ENCODE measurements around the gene HLA-DOB. TPM values are rescaled to one million over a fixed set of nuclear protein-coding genes. Genes with fewer than 3 reads are reported as not detected.

HLA-DOB gene
- total RNA-seq, 1 experiment from 2014 or later: not detected

Other genes starting within 250 kb of the HLA-DOB start
- gene HLA-DRB1, start 227.2 kb downstream of the HLA-DOB start, total RNA-seq (2014; rRNA removed; shearing (Covaris generic)): not detected in 2 replicates
- not detected in 2 replicates for gene HLA-DQA1, start 179.6 kb downstream of the HLA-DOB start, total RNA-seq (2014; rRNA removed; shearing (Covaris generic))
- gene HLA-DQB1, start 150.3 kb downstream of the HLA-DOB start, total RNA-seq (2014; rRNA removed; shearing (Covaris generic)): not detected in 2 replicates
- gene HLA-DQA2, start 75.6 kb downstream of the HLA-DOB start, total RNA-seq (2014; rRNA removed; shearing (Covaris generic)): not detected in 2 replicates
- gene HLA-DQB2, start 53.5 kb downstream of the HLA-DOB start, total RNA-seq (2014; rRNA removed; shearing (Covaris generic)): not detected in 2 replicates
- 50.3 and 54.9 TPM in 2 replicates for gene TAP2, start 21.7 kb upstream of the HLA-DOB start, total RNA-seq (2014; rRNA removed; shearing (Covaris generic))
- 27.1 and 29.3 TPM in 2 replicates for gene PSMB8, start 27.0 kb upstream of the HLA-DOB start, total RNA-seq (2014; rRNA removed; shearing (Covaris generic))
- gene TAP1, start 36.7 kb upstream of the HLA-DOB start, total RNA-seq (2014; rRNA removed; shearing (Covaris generic)): 15.2 and 20.9 TPM in 2 replicates
- 2.1 and 4.4 TPM in 2 replicates for gene PSMB9, start 37.2 kb upstream of the HLA-DOB start, total RNA-seq (2014; rRNA removed; shearing (Covaris generic))
- 2.1 and 3.3 TPM in 2 replicates for gene HLA-DMB, start 124.0 kb upstream of the HLA-DOB start, total RNA-seq (2014; rRNA removed; shearing (Covaris generic))
- 8.5 and 9.0 TPM in 2 replicates for gene HLA-DMA, start 136.1 kb upstream of the HLA-DOB start, total RNA-seq (2014; rRNA removed; shearing (Covaris generic))
- 144 and 147 TPM in 2 replicates for gene BRD2, start 151.6 kb upstream of the HLA-DOB start, total RNA-seq (2014; rRNA removed; shearing (Covaris generic))
- 0.03 and 0.23 TPM in 2 replicates for gene HLA-DOA, start 192.6 kb upstream of the HLA-DOB start, total RNA-seq (2014; rRNA removed; shearing (Covaris generic))

Data from HT-29 (cell line).